ENCODE results near the gene TGFBRAP1.

DNA sequence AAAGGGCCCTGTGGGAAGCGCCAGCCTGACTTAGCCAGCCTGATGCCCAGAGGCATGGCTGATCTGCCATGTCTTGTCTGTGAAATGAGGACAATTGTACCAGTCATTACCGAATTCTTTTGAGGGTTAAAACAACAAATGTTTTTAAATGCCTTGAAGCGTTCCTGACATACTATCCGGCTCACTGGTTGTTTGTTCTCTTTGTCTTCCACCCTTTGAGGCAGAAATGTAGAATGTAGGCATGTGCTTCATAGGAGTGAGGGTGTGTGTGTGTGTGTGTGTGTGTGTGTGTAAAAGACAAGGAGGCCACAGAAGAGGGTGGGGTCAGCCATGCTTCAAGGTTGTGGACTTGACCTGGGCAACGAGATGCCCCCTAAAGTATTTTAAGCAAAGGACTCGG, 35.5 kb downstream of the TGFBRAP1 start:
- TF ChIP-seq, protein P1, sequence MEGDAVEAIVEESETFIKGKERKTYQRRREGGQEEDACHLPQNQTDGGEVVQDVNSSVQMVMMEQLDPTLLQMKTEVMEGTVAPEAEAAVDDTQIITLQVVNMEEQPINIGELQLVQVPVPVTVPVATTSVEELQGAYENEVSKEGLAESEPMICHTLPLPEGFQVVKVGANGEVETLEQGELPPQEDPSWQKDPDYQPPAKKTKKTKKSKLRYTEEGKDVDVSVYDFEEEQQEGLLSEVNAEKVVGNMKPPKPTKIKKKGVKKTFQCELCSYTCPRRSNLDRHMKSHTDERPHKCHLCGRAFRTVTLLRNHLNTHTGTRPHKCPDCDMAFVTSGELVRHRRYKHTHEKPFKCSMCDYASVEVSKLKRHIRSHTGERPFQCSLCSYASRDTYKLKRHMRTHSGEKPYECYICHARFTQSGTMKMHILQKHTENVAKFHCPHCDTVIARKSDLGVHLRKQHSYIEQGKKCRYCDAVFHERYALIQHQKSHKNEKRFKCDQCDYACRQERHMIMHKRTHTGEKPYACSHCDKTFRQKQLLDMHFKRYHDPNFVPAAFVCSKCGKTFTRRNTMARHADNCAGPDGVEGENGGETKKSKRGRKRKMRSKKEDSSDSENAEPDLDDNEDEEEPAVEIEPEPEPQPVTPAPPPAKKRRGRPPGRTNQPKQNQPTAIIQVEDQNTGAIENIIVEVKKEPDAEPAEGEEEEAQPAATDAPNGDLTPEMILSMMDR (conservative IDR thresholded peaks at IDR 0.05; ENCODE audit: low read depth, low read length): no peak
- TF ChIP-seq EZH2 (IDR thresholded peaks at IDR 0.05; ENCODE audit: borderline replicate concordance, low read depth, low read length, poor library complexity, severe bottlenecking): no peak
